Endothelial cell of umbilical vein (primary cell): ENCODE data around the gene C1orf198. TPM values are rescaled to one million over a fixed set of nuclear protein-coding genes. Genes with fewer than 3 reads are reported as not detected.

Source experiments
- BruUV-seq: library from RNA; stranded (reverse); fragments of 400-500 nt; replicated peaks from 2 replicates; lab custom pipeline; 2021; lab: Mats Ljungman, UMichigan
- CTCF ChIA-PET: fragments of 300-600, 350-600 bp; sonication (Branson Sonifier 250); formaldehyde crosslinking; loops from one replicate; lab custom pipeline; 2021; ENCODE audit warnings: antibody characterized with exemption, inconsistent platforms; lab: Charles Lee
- POLR2A ChIA-PET: fragments of 300-600, 350-600 bp; sonication (Branson Sonifier 250); formaldehyde crosslinking; loops from one replicate; lab custom pipeline; 2021; ENCODE audit warnings: antibody characterized with exemption, inconsistent platforms; lab: Charles Lee
- DNase-seq: peaks from one replicate; pipeline ENCODE4 v3.0.0-alpha.2; 2011; ENCODE audit warnings: low read depth, low spot score
- FAIRE-seq: peaks from 2 replicates; lab custom pipeline; 2011; peaks lifted over from hg19 to GRCh38; lab: Jason Lieb, UNC
- H2AFZ ChIP-seq: 2 replicates; pipeline ENCODE4 v1.6.0; 2012; ENCODE audit warnings: low read depth, low read length, control low read depth, inconsistent platforms
- H3K27ac ChIP-seq: 2 replicates; pipeline ENCODE4 v1.5.1; 2011; ENCODE audit warnings: low read depth, mild to moderate bottlenecking, control low read depth, low read length, moderate library complexity; ENCODE audit not compliant: insufficient read depth
- H3K27me3 ChIP-seq, 2 experiments: 2 replicates each; pipeline versions ENCODE4 v1.6.0 to v1.6.1; 2011; ENCODE audit warnings: low read length in 2 of 2, mixed read lengths in 1 of 2; ENCODE audit not compliant: control insufficient read depth in 2 of 2, insufficient read depth in 2 of 2
- H3K36me3 ChIP-seq, 2 experiments: 2 replicates in 1 of 2; 3 replicates in 1 of 2; pipeline ENCODE4 v1.5.1; 2011; ENCODE audit warnings: low read length in 2 of 2, mild to moderate bottlenecking in 1 of 2, moderate library complexity in 1 of 2; ENCODE audit not compliant: control insufficient read depth in 2 of 2, insufficient read depth in 2 of 2; ENCODE audit errors: extremely low read depth in 1 of 2
- H3K4me1 ChIP-seq: 3 replicates; pipeline ENCODE4 v1.5.1; 2011; ENCODE audit warnings: mild to moderate bottlenecking, low read length; ENCODE audit not compliant: control insufficient read depth, insufficient read depth; ENCODE audit errors: extremely low read depth
- H3K4me2 ChIP-seq: 2 replicates; pipeline ENCODE4 v1.6.1; 2011; ENCODE audit warnings: low read length, control low read depth, mixed read lengths; ENCODE audit not compliant: insufficient read depth
- H3K4me3 ChIP-seq, 3 experiments: fragments of 200-600 bp in 1 of 3; sonication (generic), shearing (Covaris generic) in 1 of 3; replicated peaks in 1 of 3; 2 replicates each; pipeline ENCODE4 v1.5.1; 2011 to 2016; ENCODE audit warnings: control low read depth in 3 of 3, low read length in 3 of 3, mild to moderate bottlenecking in 2 of 3, inconsistent platforms in 1 of 3, low read depth in 1 of 3, moderate library complexity in 1 of 3; ENCODE audit not compliant: insufficient read depth in 1 of 3
- H3K79me2 ChIP-seq: 2 replicates; pipeline ENCODE4 v1.6.0; 2012; ENCODE audit warnings: low read length, inconsistent platforms; ENCODE audit not compliant: control insufficient read depth, insufficient read depth
- H3K9ac ChIP-seq: replicated peaks from 2 replicates; pipeline ENCODE3; 2011; ENCODE audit warnings: low read length, control low read depth; ENCODE audit not compliant: insufficient read depth; ENCODE audit errors: extremely low read depth
- H3K9me1 ChIP-seq: replicated peaks from 3 replicates; pipeline ENCODE4 v1.6.0; 2011; ENCODE audit warnings: mild to moderate bottlenecking, low read length; ENCODE audit not compliant: control insufficient read depth, insufficient read depth; ENCODE audit errors: extremely low read depth
- H3K9me3 ChIP-seq: replicated peaks from 2 replicates; pipeline ENCODE4 v1.5.1; 2012; ENCODE audit warnings: low read length, inconsistent platforms; ENCODE audit not compliant: control insufficient read depth, insufficient read depth
- H4K20me1 ChIP-seq: replicated peaks from 2 replicates; pipeline ENCODE3; 2011; ENCODE audit warnings: mild to moderate bottlenecking, low read length; ENCODE audit not compliant: control insufficient read depth, insufficient read depth; ENCODE audit errors: extremely low read depth
- EZH2 ChIP-seq: IDR thresholded peaks from 2 replicates; pipeline ENCODE4 v1.6.1; 2012; ENCODE audit warnings: borderline replicate concordance, low read depth, mild to moderate bottlenecking, moderate library complexity, low read length, inconsistent platforms; ENCODE audit not compliant: severe bottlenecking
- GATA2 ChIP-seq: IDR thresholded peaks from 2 replicates; pipeline ENCODE4 v1.7.0; 2011; ENCODE audit warnings: low read depth, mild to moderate bottlenecking, moderate library complexity, mixed read lengths, low read length; ENCODE audit not compliant: insufficient read length, insufficient read depth
- JUN ChIP-seq: IDR thresholded peaks from 2 replicates; pipeline ENCODE4 v1.6.1; 2011; ENCODE audit warnings: borderline replicate concordance, low read depth; ENCODE audit not compliant: insufficient read length, insufficient read depth
- POLR2AphosphoS5 ChIP-seq: IDR thresholded peaks from 2 replicates; pipeline ENCODE4 v1.6.1; 2012; ENCODE audit warnings: low read depth, mild to moderate bottlenecking, control low read depth, low read length, moderate library complexity; ENCODE audit not compliant: insufficient read depth
- dilution Hi-C: fragments of 300-500 bp; cut with MboI; formaldehyde crosslinking; loops from one replicate; pipeline ENCODE4 v1.15.0; 2019; ENCODE audit warnings: low sequenced_read_pairs; ENCODE audit not compliant: extremely low pct_ligation_motif_present
- intact Hi-C: fragments of 100-400 bp; cut with micrococcal nuclease; formaldehyde crosslinking; loops from one replicate; pipeline ENCODE4 v1.10.0; 2022
- polyA plus RNA-seq, 4 experiments: library from polyadenylated mRNA; depleted of rRNA in 3 of 4; stranded (reverse) in 3 of 4; unstranded in 1 of 4; fragments of >200 nt; gene quantifications; 2 replicates each; pipeline versions ENCODE4 v1.2.1 to v1.2.3, GENCODE V29; 2011 to 2012; ENCODE audit warnings: missing spikeins in 1 of 4
- total RNA-seq: library from RNA; stranded (reverse); gene quantifications from 2 replicates; pipeline ENCODE4 v1.2.3, GENCODE V29; 2021
- TF ChIP-seq, protein P1 (sequence below): IDR thresholded peaks from 2 replicates; pipeline ENCODE4 v1.6.1; 2011; ENCODE audit not compliant: insufficient read depth, insufficient read length
- TF ChIP-seq, protein P2 (sequence below), 2 donors: IDR thresholded peaks; 1 replicate in 1 of 2; 2 replicates in 1 of 2; pipeline ENCODE4 v1.5.1; 2011; ENCODE audit warnings: low read length in 2 of 2, mild to moderate bottlenecking in 2 of 2, moderate library complexity in 2 of 2, control low read depth in 1 of 2, inconsistent platforms in 1 of 2, low read depth in 1 of 2; ENCODE audit not compliant: insufficient read depth in 1 of 2; ENCODE audit errors: extremely low read depth in 1 of 2

C1orf198 gene
- total and polyA plus RNA-seq, 2 donors (not counting 3 experiments of a cell fraction or from before 2014, with no cell fraction given) = 21.2 to 29.2 TPM

DNA sequence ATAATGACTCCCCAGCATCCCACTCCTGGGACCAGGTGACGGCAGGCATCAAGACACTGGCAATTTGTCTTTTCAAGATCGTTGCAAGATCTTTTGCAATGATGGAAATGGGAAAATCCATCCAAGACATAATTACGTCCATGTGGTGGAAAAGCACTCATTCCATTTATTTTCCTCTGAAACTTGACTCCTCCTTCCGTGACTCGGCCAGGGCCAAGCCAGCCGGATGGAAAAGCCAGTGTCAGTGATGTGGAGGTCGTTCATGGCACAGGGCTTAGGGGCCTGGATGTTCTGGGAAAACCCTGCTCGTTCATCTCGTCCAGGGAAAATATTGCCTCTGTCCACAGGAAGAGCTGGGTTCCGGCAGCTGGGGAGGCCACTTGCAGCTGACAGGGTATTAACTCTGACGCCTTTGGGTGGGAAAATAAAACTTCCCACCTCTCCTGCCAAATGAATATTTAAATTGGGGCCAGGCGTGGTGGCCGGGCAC is 46.2 kb downstream of the C1orf198 start:
- BruUV-seq = no TSS peak
- POLR2A ChIA-PET = no interaction called here

More for the DNA sequence above, 46.2 kb downstream of the C1orf198 start:
- H3K79me2 ChIP-seq = no peaks in the 10 kb centered on the region
- FAIRE-seq = no peak
- no peaks in the 10 kb centered on the region for H3K9me3 ChIP-seq
- dilution Hi-C loops (no loop called here), intact Hi-C loops (loop anchor here (1.0 kb wide), 1 partner anchor 27 kb away; no protein-coding TSS in a partner anchor)
- H3K27me3 ChIP-seq = no peaks in the 10 kb centered on the region
- no peaks in the 10 kb centered on the region for H3K36me3 ChIP-seq
- no peak overlapping the region for H2AFZ ChIP-seq
- H3K4me3 ChIP-seq = no peak overlapping the region
- CTCF ChIA-PET = no interaction called here
- no peaks in the 10 kb centered on the region for H4K20me1 ChIP-seq
- no peak for TF ChIP-seq EZH2
- no peak for TF ChIP-seq JUN
- TF ChIP-seq POLR2AphosphoS5 = no peak
- TF ChIP-seq, protein P1, sequence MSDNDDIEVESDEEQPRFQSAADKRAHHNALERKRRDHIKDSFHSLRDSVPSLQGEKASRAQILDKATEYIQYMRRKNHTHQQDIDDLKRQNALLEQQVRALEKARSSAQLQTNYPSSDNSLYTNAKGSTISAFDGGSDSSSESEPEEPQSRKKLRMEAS = no peak
- TF ChIP-seq, protein P2, sequence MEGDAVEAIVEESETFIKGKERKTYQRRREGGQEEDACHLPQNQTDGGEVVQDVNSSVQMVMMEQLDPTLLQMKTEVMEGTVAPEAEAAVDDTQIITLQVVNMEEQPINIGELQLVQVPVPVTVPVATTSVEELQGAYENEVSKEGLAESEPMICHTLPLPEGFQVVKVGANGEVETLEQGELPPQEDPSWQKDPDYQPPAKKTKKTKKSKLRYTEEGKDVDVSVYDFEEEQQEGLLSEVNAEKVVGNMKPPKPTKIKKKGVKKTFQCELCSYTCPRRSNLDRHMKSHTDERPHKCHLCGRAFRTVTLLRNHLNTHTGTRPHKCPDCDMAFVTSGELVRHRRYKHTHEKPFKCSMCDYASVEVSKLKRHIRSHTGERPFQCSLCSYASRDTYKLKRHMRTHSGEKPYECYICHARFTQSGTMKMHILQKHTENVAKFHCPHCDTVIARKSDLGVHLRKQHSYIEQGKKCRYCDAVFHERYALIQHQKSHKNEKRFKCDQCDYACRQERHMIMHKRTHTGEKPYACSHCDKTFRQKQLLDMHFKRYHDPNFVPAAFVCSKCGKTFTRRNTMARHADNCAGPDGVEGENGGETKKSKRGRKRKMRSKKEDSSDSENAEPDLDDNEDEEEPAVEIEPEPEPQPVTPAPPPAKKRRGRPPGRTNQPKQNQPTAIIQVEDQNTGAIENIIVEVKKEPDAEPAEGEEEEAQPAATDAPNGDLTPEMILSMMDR (IDR thresholded peaks at IDR 0.05; ENCODE audit: extremely low read depth in 1 of 2, insufficient read depth in 1 of 2, low read depth in 1 of 2, low read length in 2 of 2) = no peak
- TF ChIP-seq GATA2 = no peak
- H3K4me1 ChIP-seq = peaks cover 4% of the 10 kb centered on the region
- no peak overlapping the region for H3K27ac ChIP-seq
- H3K9me1 ChIP-seq = no peaks in the 10 kb centered on the region
- DNase-seq = peak; percentile 59
- H3K4me2 ChIP-seq = no peak overlapping the region
- H3K9ac ChIP-seq = no peak overlapping the region
